ENCODE measurements around the gene SERPINA7. TPM values are rescaled to one million over a fixed set of nuclear protein-coding genes. Genes with fewer than 3 reads are reported as not detected.

The SERPINA7 gene
- not detected in 2 replicates for total RNA-seq

GRCh38 chrX:106038625-106039024 lies at the start of gene SERPINA7:
Gene SERPINA7, minus strand, starts transcription at chrX:106038727. Its CDS starts 1,669 bp downstream, at chrX:106037058.

Other genes with a start within 250 kb of the SERPINA7 start
- gene NRK, start 216.2 kb downstream of the SERPINA7 start, total RNA-seq = 0.35 and 1.6 TPM in 2 replicates
- gene PWWP3B, start 129.6 kb upstream of the SERPINA7 start, total RNA-seq = 0.65 and 0.99 TPM in 2 replicates